Stimulated activated CD4-positive, alpha-beta T cell treated with anti-CD3 and anti-CD28 coated beads, Interleukin-2, amount 100 ng/mL, for 4 hours (primary cell): Measurements from ENCODE around the gene PRICKLE3.
A peak's percentile ranks its signal among the peaks of the same experiment; 100 is the strongest.
"Not testable (repeated sequence)": the region's sequence is repeated elsewhere in the genome, so short reads cannot be mapped to it uniquely, and the experiment has no call there.

Experiments used
- DNase-seq: peaks from one replicate; pipeline ENCODE4 v3.0.0-alpha.2; 2020; ENCODE audit warnings: low read depth

Gene PRICKLE3

DNA sequence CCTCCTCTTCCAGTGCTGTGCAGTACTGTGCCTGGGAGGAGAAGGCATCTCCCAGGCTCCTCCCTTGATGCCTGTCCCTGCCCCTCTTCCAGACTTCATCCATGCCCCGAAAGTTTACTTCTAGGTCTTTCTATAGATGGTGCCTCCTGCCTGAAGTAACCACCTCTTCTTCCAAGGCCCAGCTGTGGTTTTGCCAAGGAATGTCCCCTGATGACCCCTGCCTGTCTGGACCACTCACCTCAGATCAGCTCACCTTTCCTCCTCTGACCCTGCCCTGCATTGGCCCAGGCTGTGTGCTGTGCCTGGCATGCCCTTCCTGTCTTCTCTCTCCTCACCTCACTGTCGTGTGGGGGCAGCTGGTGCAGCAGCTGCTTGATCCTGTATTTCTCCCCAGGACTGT lies 6.8 kb downstream of the PRICKLE3 start:
- no peak for DNase-seq

DNA sequence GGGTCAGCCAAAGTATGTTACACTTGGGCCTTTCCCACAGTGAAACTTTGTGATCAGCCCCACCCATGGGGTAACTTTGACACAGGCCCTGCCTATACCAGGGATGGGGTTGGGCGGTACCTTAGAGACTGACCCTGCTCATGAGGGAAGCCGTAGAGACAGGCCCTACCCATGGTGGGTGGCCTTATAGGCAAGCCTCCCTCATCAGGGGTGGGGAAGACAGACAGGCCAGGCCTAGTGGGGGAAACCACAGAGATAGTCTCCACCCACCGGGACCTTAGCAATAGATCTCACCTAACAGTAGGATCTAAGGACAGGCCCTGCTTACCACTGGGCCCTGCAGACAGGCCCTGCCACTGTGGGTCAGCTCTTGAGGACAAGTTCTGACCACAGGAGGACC lies 7.6 kb downstream of the PRICKLE3 start:
- no peak for DNase-seq

DNA sequence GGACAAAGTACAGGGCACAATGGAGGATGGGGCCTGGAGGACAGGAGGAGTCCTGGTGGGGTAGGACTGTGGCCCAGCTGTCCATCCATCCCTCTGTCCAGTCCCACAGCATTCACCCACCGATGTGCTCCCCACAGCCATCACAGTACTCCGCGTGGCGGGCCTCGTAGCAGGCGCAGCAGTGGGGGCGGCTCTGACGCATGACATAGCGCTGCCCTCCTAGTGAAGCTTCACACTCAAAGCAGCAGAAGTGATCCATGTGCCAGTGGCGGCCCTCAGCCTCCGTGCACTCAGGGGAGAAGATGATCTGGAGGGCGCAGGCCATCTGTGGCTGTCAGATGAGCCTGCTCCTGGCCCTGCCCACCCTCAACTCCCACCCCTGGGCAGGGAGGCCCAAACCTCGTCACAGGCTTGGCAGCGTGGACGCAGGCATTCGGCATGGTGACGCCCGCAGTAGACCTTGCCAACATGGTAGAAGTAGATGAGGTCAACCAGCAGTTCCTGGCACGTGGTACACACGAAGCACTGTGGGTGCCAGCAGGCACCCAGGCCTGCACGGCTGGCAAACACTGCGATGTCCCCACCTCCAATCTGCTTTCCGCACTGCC lies 8.2 kb downstream of the PRICKLE3 start:
- no peak for DNase-seq

DNA sequence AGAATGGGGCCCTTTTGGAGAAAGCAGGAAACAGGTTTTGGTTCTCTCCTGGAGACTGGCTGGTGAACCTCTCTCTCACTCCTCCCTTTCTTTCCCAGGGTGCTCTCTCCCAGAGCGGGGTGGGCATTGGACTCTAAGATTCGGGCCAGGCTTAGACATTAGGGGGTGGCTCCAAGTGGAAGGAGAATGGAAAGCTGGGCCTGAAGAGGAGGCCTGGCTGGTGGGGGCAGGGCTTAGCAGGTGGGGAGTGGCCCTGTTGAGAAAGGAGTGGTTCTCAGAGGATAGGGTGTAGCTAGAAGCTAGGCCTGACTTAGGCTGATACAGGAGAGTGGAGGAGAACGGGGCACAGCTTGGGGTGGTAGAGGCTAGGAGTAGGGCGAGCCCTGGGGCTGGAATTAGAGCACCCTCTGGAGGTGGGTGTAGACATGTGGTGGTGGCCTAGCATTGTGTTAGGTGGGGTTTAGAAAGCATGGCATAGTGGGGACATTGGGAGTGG lies 8.8 kb downstream of the PRICKLE3 start:
- DNase-seq = no peak

DNA sequence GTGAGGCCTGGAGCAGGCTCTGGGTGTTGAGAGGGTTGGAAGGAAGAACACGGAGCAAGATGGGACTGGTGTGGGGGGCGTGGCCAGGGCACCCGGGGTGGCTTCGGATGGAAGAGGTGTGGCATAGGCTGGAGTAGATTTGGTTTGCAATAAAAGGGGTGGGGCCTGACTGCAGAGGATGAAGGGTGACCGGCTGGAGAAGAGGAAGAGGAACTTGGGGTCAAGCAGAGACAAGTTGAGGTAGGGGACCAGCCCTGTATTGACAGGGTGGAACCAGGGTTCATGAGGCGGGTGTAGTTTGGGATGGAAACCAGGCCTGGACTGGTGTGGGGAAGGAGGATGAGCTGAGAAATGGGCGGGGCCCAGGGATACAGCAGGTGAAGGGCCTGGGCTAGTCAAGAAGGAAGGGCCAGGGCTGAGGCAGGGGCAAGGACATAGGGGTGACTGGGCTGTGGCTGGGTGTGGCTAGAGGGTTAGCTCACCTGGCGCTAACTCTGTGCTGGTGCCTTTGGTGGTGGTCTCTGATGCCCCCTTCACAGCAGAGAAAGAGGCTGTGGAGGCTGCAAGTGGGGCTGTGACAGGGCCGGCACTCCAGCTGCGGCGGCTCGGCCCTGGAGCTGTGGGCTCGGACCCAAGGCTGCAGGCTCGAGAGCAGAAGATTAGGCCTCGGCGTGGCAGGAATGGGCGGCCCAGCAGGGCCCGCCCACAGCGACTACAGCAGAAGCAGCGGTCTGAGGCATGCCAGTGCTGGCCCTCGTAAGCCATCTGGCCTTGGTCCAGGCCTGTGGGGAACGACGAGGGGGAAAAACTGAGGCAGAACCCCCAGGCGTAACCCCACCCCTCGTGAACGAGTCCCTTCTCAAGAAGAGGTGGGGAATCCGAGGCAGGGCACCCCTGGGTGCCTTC lies 9.5 kb downstream of the PRICKLE3 start:
- DNase-seq = no peak

DNA sequence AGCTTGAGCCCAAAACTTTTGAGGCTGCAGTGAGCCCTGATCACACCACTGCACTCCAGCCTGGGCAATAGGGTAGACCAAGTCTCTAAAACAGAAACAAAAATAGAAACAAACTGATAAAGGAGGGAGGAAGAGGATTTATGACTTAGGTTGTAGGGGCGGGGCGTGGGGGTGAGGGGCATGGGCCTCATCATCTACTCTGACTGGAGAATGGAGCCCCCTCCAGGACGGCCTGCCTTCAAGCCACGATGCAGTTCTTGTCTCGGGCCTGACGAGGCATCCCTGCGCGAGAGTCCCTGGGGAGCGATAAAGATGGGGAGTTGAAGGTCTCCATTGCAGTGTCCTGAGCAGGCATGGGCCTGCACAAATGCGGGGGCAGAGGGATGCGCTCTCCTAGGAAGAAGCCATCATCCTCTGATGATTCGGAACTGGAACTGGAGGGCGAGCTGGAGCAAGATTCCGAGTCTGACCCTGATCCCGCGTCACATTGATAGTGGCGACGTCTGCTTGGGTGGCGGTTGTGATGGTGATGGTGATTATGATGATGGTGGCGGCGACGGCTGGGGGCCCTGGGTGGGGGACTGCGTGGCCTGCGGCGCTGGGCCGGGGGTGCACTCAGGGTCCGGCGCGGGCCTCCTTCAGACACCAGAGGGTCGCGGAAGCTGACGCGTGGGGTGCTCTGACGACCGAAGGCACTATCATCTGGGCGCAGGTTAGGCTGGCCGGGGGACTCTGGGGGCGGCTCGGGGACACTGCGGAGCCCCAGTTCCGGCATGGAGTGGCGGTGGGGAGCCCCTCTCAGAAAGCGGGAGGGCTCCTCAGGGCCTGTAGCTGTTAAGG lies 10.5 kb downstream of the PRICKLE3 start:
- DNase-seq = no peak

DNA sequence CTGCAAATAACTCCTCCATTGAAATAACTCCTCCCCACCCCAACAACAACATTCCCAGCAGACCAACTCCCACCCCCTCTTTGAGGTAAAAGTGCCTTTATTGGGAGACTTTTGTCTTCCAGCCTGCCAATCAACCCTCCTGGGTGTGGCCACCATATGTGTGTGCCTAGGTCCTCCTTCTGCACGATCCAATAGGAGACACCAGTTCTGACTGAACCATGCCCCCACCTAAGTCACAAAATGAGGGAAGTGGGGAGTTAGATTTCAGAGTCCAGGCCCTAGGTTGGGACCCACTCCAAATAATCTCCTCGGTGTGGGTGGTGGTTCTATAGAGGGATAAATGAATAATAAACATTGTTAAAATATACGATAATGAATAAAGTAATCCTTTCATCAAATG lies 11.4 kb downstream of the PRICKLE3 start:
- no peak for DNase-seq

DNA sequence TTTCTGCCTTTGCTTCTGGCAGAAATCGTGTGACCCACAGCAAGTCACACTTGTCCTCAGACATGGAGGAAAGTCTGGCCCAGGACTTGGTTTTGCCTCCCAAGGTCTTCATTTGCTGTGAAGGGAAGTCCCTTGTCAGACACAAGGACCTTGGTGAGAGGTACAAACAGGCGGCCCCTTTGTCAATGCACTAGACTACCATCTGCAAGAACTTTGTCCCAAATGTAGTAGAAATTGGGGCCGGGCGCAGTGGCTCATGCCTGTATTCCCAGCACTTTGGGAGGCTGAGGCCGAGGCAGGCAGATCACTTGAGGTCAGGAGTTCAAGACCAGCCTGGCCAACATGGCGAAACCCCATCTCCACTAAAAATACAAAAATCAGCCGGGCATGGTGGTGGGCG lies 12.6 kb downstream of the PRICKLE3 start:
- DNase-seq = not testable (repeated sequence)

DNA sequence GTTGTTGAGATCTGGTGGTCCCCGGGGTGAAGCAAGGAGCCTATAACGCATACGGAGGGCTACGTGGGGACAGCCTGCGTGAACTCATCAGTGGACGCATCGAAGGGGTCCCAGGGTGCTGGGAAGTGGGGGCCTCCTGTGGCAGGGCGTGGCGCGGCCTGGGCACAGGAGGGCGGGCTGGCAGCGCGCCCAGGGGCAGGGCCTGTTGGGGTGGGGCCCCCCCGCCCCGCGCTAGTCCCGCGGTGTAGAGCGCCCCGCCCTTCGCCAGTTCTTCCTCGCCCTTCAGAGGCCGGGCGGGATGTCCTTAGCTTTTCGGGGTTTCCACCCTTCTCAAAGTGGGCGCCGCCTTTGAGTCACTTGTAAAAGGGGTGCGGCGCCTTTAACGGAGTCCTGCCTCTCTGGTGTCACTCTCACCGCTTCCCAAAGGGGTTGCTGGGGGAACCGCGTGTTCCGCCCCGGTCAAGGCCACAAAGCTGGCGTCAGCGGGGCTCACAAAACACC lies 13.8 kb downstream of the PRICKLE3 start:
- DNase-seq = peak; percentile 52

DNA sequence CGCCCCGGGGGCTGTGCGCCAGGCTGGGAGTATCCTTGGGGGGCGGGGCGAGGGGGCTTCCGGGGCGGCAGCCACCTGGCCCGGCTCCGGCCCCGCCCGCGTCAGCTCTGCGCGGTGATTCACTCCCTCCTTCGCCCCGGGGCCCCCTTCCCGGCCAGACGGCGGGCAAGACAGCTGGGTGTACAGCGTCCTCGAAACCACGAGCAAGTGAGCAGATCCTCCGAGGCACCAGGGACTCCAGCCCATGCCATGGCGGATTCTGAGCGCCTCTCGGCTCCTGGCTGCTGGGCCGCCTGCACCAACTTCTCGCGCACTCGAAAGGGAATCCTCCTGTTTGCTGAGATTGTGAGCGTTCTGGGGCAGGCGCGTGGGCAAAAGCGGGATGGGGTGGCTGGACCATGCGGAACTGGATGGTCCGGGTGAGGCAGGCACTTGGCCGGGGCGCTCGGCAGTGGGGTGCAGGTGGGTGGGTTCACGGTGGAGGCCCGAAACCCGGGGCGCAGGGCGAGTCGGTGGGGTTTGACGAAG lies 14.4 kb downstream of the PRICKLE3 start, which contains the start of gene PLP2:
Gene PLP2 (plus strand): TSS at position 147 of the 528 bp plus-strand sequence. CDS start 103 bp downstream, at position 250.
- peak; percentile 61 for DNase-seq

DNA sequence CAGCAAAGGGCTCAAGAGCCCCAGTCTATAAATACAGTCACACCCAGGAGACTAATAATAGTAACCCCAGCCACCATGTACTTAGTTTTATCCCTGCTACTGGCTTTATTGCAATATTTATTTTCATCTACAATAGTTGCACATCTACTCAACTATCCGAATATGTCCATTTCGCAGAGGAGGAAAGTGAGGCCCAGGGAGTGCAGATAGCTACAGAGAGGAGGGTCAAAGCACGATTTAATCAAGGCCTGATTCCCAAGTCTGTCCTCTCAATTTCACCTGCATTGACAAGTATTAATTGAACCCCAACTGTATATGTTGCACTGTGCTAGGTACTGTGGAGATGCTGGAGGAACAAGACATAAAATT lies 18.4 kb downstream of the PRICKLE3 start:
- no peak for DNase-seq

DNA sequence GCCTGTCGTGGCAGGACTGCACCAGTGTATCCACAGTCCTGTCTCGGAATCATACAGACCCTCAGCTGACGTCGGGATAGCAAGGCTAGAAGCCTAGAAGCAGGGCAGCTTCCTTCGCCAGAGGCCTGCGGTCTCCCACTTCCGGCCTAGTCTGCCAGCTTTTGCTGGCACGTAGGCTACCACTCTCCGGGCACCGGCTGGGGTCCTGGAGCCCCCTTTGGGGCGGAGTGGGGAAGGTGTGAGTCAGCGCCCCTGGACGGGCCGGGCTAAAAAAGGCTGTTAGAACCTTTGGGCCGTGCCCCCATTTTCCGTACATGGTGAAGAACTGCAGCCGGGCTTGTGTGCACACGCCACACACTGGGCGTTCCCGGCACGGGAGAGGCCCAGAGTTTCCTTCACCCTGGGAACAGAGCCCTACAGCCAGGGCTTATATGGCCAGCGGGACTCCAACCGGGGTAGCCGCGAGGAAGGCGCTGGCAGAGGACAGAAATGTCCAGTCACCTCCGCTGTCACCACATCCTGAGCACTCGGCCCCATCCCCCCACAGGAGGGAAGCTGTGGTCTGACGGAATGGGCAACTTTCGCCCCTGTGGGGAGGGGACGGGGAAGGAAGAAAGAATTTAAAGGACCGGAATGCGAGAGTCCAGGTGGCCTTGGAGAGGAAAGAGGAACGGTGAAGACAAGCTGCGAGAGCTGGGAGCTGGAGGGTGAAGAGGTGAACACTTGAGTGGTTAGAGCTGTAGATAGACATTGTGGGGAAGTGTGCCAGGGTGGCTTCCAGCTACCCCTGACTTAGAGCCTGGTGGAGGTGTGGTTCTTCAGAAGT lies 19.0 kb downstream of the PRICKLE3 start:
- DNase-seq = no peak

DNA sequence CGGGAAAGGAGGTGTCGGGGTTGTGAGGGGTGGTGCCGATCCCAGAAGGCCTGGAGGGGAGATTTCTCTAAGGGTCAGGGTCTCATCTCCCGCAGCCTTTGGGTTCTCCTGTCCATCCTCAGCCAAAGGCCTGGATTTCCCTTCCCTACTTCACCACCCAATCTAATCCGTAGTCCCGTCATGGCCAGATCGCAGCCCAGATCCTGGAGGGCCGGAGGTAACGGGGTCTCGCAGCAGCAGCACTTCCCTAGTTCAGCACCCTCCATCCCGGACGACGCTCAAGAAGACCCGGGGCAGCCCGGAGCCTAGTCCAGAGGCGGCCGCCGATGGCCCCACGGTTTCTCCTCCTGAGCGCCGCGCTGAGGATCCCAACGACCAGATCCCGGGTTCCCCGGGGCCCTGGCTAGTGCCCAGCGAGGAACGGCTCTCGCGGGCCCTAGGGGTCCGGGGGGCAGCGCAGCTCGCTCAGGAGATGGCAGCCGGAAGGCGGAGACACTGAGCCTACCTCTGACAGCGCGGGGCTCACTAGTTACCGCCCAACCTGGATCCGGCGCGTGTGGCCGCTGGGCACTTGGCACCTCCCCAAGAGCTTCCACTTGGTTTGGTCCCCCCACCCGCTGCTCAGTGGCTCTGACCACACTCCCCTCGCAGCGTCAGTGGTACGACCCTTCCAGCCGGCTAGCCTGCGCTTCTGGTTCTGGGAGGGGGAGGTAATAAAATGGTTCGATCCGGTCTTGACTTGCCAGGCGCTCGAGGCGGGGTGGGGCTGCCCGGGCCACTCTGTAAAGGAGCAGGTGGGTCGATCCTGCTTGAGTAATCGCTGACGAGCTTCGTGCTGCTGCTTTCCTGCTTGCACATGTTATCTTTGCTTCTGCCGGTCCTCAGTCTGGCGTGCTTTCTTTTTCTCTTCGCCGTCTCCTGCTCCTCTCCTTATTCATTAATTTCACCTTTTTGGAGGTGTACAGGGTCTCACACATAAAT lies 20.0 kb downstream of the PRICKLE3 start:
- DNase-seq = peak; percentile 58

DNA sequence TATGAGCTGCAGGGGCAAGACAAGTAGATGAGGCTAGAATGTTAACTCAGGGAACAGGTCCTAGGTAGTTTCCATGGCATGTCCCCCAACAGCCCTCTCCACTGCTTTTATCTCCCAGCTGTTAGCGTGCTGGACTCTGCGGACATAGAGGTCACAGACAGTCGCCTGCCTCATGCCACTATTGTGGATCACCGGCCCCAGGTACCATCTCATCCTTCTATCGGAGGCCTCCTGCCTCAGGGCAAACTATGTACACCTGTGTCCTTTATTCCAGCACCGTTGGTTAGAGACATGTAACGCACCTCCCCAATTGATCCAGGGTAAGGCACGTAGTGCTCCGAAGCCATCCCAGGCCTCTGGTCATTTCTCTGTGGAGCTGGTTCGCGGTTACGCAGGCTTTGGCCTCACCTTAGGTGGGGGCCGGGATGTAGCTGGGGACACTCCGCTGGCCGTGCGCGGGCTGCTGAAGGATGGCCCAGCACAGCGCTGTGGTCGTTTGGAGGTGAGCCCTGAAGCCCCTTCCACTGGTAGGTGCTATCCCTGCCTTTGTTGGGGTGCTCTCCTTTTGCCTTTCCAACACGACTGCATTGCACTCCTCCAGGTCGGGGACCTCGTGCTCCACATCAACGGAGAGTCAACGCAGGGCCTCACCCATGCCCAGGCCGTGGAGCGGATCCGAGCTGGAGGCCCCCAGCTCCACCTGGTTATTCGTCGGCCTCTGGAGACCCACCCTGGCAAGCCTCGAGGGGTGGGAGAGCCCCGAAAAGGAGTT lies 21.4 kb downstream of the PRICKLE3 start:
- DNase-seq = no peak

DNA sequence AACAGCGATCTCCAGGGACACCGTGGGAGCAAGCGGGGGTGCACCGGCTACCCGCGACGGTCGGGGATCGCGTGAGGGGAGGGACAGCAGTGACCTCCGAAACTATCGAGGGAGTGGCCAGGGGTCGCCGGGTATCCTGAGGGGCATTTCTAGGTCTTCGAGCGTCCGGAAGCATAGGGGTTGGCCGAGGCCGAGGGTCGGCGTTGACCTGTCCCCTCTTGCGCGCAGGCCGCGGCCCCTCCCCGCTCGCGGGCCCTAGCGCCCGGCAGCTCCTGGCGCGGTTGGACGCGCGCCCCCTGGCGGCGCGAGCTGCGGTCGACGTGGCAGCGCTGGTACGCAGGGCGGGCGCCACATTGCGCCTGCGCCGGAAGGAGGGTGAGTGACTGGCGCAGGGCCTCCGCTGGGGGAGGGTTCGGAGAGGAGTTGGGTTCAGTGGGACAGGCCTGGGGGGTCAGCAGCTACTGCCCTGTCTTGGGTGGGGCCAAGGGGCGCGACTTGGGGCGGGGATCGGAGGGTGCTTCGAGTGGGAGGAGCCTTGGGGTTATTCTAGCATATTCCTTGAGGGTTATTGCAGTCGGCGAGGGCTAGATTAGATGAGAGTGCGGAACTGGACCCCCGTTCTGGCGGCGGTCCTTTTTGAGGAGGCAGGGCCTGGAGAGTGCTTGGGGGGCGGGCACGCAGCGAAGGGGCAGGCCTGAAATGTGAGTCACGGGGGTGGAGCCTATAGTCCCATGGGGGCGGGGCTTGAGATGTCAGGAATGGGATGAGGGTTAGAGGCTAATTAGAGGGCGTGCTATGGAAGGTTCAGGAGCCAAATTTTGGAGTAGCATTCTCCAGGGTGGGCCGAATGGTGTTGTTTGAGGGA lies 22.4 kb downstream of the PRICKLE3 start:
- DNase-seq = peak; percentile 67

DNA sequence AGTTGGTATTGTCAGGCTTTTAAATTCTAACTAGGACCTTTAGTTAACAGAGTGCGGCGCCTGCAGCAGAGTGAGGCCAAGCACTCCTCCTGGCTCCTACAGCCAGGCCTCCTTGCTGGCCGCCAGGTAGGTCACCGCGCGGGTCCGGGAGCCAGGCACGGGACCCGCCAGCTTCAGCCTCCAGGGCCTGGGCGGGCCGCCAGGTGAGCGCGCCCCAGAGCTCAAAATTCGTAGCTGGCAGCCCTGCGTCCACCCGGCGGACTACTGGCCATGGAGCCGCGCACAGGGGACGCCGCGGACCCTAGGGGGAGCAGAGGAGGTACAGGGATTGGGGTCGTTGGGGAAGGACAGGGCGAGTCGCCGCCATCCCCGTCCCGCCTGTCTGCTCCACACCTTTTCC lies 23.6 kb downstream of the PRICKLE3 start, which contains the start of gene MAGIX:
Gene MAGIX (plus strand): TSS at position 139 of the 400 bp plus-strand sequence. CDS start 132 bp downstream, at position 271.
- DNase-seq = no peak

DNA sequence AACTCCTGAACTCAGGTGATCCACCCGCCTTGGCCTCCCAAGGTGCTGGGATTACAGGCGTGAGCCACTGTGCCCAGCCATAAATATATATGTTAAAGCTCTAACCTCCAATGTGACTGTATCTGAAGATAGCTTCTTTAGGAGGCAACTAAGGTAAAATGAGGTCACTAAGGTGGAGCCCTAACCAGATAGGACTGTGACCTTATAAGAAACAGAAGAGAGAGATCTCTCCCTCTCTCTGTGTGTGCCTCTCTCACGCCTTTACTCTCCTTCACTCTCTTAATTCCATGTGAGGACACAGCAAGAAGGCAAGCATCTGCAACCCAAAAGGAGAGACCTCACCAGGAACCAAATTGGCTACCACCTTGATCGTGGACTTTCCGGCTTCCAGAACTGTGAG lies 24.5 kb downstream of the PRICKLE3 start:
- no peak for DNase-seq

DNA sequence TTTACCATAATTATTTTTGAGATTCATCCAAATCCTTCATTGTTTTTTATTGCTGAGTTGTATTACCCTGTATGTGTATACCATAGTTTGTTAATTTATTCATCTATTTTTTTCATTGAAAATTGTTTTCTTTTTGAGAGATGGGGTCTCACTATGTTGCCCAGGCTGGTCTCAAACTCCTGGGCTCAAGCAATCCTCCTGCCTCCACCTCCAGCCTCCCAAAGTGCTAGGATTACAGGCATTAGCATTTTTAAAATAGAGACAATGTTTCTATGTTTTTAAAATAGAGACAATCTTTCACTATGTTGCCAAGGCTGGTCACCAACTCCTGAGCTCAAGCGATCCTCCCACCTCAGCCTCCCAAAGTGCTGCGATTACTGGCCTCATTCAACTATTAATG lies 25.3 kb downstream of the PRICKLE3 start:
- no peak for DNase-seq
